HCT116 (cell line): ENCODE results near the gene PLAAT3. TPM values are rescaled to one million over a fixed set of nuclear protein-coding genes. Genes with fewer than 3 reads are reported as not detected.
"Not testable (repeated sequence)": the region's sequence is repeated elsewhere in the genome, so short reads cannot be mapped to it uniquely, and the experiment has no call there.

ENCODE experiments used
- ATAC-seq: fragments of 200-7000 bp; cut with Tn5 transposase; 2 replicates; pipeline ENCODE4 v1.9.1; 2020; ENCODE audit warnings: mild to moderate bottlenecking, moderate library complexity
- BruUV-seq: library from RNA; stranded (reverse); fragments of 400-500 nt; replicated peaks from 2 replicates; lab custom pipeline; 2021; lab: Mats Ljungman, UMichigan
- CTCF ChIA-PET: fragments of 300-600 bp; sonication (Branson Sonifier 250); formaldehyde crosslinking; loops from one replicate; lab custom pipeline; 2021; ENCODE audit warnings: antibody characterized with exemption; lab: Charles Lee
- POLR2A ChIA-PET: fragments of 300-600, 350-600 bp; sonication (Branson Sonifier 250); formaldehyde crosslinking; loops from one replicate; lab custom pipeline; 2021; ENCODE audit warnings: antibody characterized with exemption; lab: Charles Lee
- RAD21 ChIA-PET, 2 experiments: fragments of 300-600 bp; sonication (Branson Sonifier 250); formaldehyde crosslinking; loops; one replicate each; lab custom pipeline; 2023; ENCODE audit warnings: low total read pairs in 2 of 2; ENCODE audit not compliant: uncharacterized antibody in 2 of 2, unreplicated experiment in 2 of 2, low non-redundant PET in 1 of 2; lab: Charles Lee
- DNase-seq: peaks from one replicate; pipeline ENCODE4 v3.0.0-alpha.2; 2010; ENCODE audit warnings: low read depth, low spot score
- H2AFZ ChIP-seq: fragments of 200-600 bp; shearing (Covaris generic), sonication (generic); 2 replicates; pipeline ENCODE4 v1.6.1; 2017; ENCODE audit warnings: low read depth, mixed run types, mixed read lengths, antibody characterized with exemption, low read length; ENCODE audit not compliant: poor library complexity, severe bottlenecking
- H3K27ac ChIP-seq: 2 replicates; pipeline ENCODE4 v1.5.1; 2012; ENCODE audit warnings: low read depth, low read length
- H3K27me3 ChIP-seq: fragments of 200-600 bp; sonication (generic); 2 replicates; pipeline ENCODE4 v1.6.1; 2016; ENCODE audit warnings: mixed run types, low read length, mixed read lengths; ENCODE audit not compliant: insufficient read depth
- H3K36me3 ChIP-seq, 2 experiments: fragments of 200-500 bp in 1 of 2; fragments of 200-600 bp in 1 of 2; sonication (Bioruptor generic) in 1 of 2; sonication (generic) in 1 of 2; 2 replicates each; pipeline versions ENCODE4 v1.5.1 to v1.6.1; 2014 to 2016; ENCODE audit warnings: low read length in 2 of 2, inconsistent platforms in 1 of 2, mixed read lengths in 1 of 2, mixed run types in 1 of 2; ENCODE audit not compliant: insufficient read depth in 2 of 2, control insufficient read depth in 1 of 2
- H3K4me1 ChIP-seq, 2 experiments: fragments of 200-600 bp in 1 of 2; sonication (generic) in 1 of 2; 2 replicates each; pipeline versions ENCODE4 v1.5.1 to v1.6.1; 2012 to 2017; ENCODE audit warnings: low read length in 2 of 2, inconsistent platforms in 1 of 2, mild to moderate bottlenecking in 1 of 2, mixed read lengths in 1 of 2, mixed run types in 1 of 2, moderate library complexity in 1 of 2; ENCODE audit not compliant: insufficient read depth in 2 of 2, control insufficient read depth in 1 of 2
- H3K4me2 ChIP-seq: fragments of 200-600 bp; sonication (generic); 2 replicates; pipeline ENCODE4 v1.6.1; 2017; ENCODE audit warnings: mixed run types, low read length, mixed read lengths
- H3K4me3 ChIP-seq, 2 experiments: fragments of 200-600 bp in 1 of 2; sonication (generic) in 1 of 2; replicated peaks in 1 of 2; 2 replicates each; pipeline ENCODE4 v1.5.1; 2011 to 2016; ENCODE audit warnings: low read length in 2 of 2, control low read depth in 1 of 2, low read depth in 1 of 2, mild to moderate bottlenecking in 1 of 2, mixed read lengths in 1 of 2, mixed run types in 1 of 2
- H3K79me2 ChIP-seq: fragments of 200-600 bp; sonication (generic); 2 replicates; pipeline ENCODE4 v1.6.1; 2017; ENCODE audit warnings: mild to moderate bottlenecking, mixed run types, low read length, moderate library complexity, mixed read lengths; ENCODE audit not compliant: insufficient read depth
- H3K9ac ChIP-seq: fragments of 200-600 bp; sonication (generic); 2 replicates; pipeline ENCODE4 v1.6.1; 2016; ENCODE audit warnings: low read length, mixed read lengths
- H3K9me2 ChIP-seq: fragments of 200-600 bp; sonication (generic), shearing (Covaris generic); 2 replicates; pipeline ENCODE4 v1.6.1; 2017; ENCODE audit warnings: mixed run types, mild to moderate bottlenecking, moderate library complexity; ENCODE audit not compliant: insufficient read depth
- H3K9me3 ChIP-seq, 2 experiments: fragments of 200-500 bp in 1 of 2; fragments of 200-600 bp in 1 of 2; sonication (Bioruptor generic) in 1 of 2; sonication (generic) in 1 of 2; 2 replicates each; pipeline ENCODE4 v1.6.1; 2014 to 2017; ENCODE audit warnings: low read length in 2 of 2, mixed read lengths in 2 of 2, inconsistent platforms in 1 of 2, low read depth in 1 of 2, mild to moderate bottlenecking in 1 of 2, mixed run types in 1 of 2, moderate library complexity in 1 of 2; ENCODE audit not compliant: control insufficient read depth in 1 of 2, insufficient read depth in 1 of 2
- H4K20me1 ChIP-seq: fragments of 200-600 bp; sonication (generic), shearing (Covaris generic); 2 replicates; pipeline ENCODE4 v1.6.1; 2017; ENCODE audit warnings: mixed run types, mild to moderate bottlenecking, moderate library complexity; ENCODE audit not compliant: insufficient read depth
- FOSL1 ChIP-seq: IDR thresholded peaks from 2 replicates; pipeline ENCODE4 v1.6.1; 2012; ENCODE audit warnings: low read depth
- ZFX ChIP-seq: fragments of 450-650 bp; IDR thresholded peaks from 2 replicates; pipeline ENCODE4 v1.6.1; 2017
- ZNF274 ChIP-seq: fragments of 200-500 bp; sonication (Bioruptor generic); IDR thresholded peaks from 2 replicates; pipeline ENCODE4 v1.6.1; 2014; ENCODE audit warnings: mild to moderate bottlenecking, low read depth, low read length, inconsistent platforms
- intact Hi-C: fragments of 100-400 bp; cut with micrococcal nuclease; formaldehyde crosslinking; loops from 2 replicates; pipeline ENCODE4 v1.10.0; 2022
- total RNA-seq: library from RNA; stranded (reverse); gene quantifications from one replicate; pipeline ENCODE4 v1.2.1, GENCODE V29; 2021; ENCODE audit not compliant: unreplicated experiment

The PLAAT3 gene
- total RNA-seq, 1 experiment from 2014 or later, result 31.1 TPM

- no peak for TF ChIP-seq FOSL1
- TF ChIP-seq ZNF274, result no peak
- TF ChIP-seq ZFX, result no peak
Observed at GRCh38 chr11:63530021-63530420, 84.2 kb downstream of the PLAAT3 start (continued).

GRCh38 chr11:63529373-63529772 is 84.9 kb downstream of the PLAAT3 start:
- H3K9ac ChIP-seq, H3K36me3 ChIP-seq, DNase-seq, H3K27ac ChIP-seq, ATAC-seq, H3K9me2 ChIP-seq, POLR2A ChIA-PET, H4K20me1 ChIP-seq, CTCF ChIA-PET, H3K9me3 ChIP-seq, H3K4me1 ChIP-seq, H2AFZ ChIP-seq, H3K27me3 ChIP-seq, intact Hi-C loops, RAD21 ChIA-PET, BruUV-seq, H3K79me2 ChIP-seq, H3K4me3 ChIP-seq, H3K4me2 ChIP-seq: not testable (repeated sequence)

- RAD21 ChIA-PET, H3K79me2 ChIP-seq, H3K9me3 ChIP-seq, H2AFZ ChIP-seq, H3K9me2 ChIP-seq, H3K4me2 ChIP-seq, H3K4me1 ChIP-seq, H4K20me1 ChIP-seq, CTCF ChIA-PET, H3K27me3 ChIP-seq, DNase-seq, H3K4me3 ChIP-seq, ATAC-seq, intact Hi-C loops, H3K9ac ChIP-seq, H3K36me3 ChIP-seq, BruUV-seq, POLR2A ChIA-PET, H3K27ac ChIP-seq: not testable (repeated sequence)
Observed at GRCh38 chr11:63528729-63529278, 85.4 kb downstream of the PLAAT3 start.

- POLR2A ChIA-PET, H3K27ac ChIP-seq, ATAC-seq, H3K9me2 ChIP-seq, intact Hi-C loops, H3K4me1 ChIP-seq, H4K20me1 ChIP-seq, H3K27me3 ChIP-seq, CTCF ChIA-PET, H3K9me3 ChIP-seq, RAD21 ChIA-PET, H3K36me3 ChIP-seq, H3K9ac ChIP-seq, H3K4me2 ChIP-seq, DNase-seq, BruUV-seq, H3K79me2 ChIP-seq, H3K4me3 ChIP-seq, H2AFZ ChIP-seq: not testable (repeated sequence)
Observed at GRCh38 chr11:63528156-63528555, 86.1 kb downstream of the PLAAT3 start.
